ENCODE results near the gene LSP1. TPM values are rescaled to one million over a fixed set of nuclear protein-coding genes. Genes with fewer than 3 reads are reported as not detected.

Gene LSP1
- total and polyA plus RNA-seq, 2 of the 8 experiments (the other 6 are each of a cell fraction or from before 2014, with no cell fraction given), result 0.03 TPM; not detected in 1

DNA sequence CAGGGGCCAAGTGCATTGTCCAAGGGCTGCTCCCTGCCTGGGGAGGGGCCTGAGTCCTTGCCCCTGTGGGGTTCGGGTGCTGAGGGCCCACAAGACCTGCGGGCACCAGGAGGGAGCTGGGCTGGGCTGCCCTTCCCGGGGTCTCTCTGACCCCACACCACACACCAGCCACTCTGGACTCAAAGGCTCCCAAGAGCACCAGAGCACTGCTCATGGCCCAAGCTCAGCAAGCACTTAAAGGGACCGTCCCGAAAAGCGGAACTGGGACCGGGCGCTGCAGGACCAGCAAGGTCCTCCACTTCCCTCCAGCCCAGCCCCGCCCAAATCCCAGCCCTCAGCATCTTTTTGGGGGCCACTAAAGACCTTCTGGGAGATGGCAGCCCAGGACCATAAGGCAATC is 5.3 kb downstream of the LSP1 start (continued):
- TF ChIP-seq FOSL1 (IDR thresholded peaks at IDR 0.05; ENCODE audit: insufficient read depth, low read depth, low read length) (no peak), CEBPB (IDR thresholded peaks at IDR 0.05; ENCODE audit: low read depth, low read length) (no peak), RNF2 (IDR thresholded peaks at IDR 0.05; ENCODE audit: borderline replicate concordance, low read depth, low read length, missing control alignments, poor library complexity, severe bottlenecking) (no peak), CBX5 (IDR thresholded peaks at IDR 0.05; ENCODE audit: low read depth, low read length) (no peak), PHF8 (conservative IDR thresholded peaks at IDR 0.05; ENCODE audit: low read depth, low read length) (no peak), CHD2 (IDR thresholded peaks at IDR 0.05; ENCODE audit: low read length) (no peak), MAX (IDR thresholded peaks at IDR 0.05) (no peak)

Data from H1 (cell line).